ENCODE measurements around the gene ATMIN. TPM values are rescaled to one million over a fixed set of nuclear protein-coding genes. Genes with fewer than 3 reads are reported as not detected.

ATMIN gene
- polyA plus RNA-seq, 1 of the 3 experiments (the other 2 are of a cell fraction): 15.3 TPM

DNA sequence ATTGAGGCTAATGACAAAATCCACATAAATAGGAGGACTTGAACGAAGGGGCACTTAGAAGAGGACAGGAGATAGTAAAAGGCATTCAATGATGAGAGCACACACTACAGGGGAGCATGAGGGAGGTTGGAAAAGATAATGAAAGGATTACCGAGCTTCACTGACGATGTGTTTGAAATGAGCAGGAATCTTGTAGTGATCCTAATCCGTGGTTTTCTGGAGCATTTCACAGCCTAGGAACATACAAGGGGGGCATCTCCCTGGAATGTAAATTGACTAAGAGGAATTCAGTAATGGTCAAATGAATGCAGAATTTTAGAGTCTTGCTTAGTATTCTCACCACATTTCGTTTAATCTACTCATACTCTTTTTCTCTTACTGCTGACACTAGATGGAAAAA lies 5.2 kb downstream of the ATMIN start:
- no peak for DNase-seq
- Histone ChIP-seq H2AFZ (ENCODE audit: low read depth) (no peak overlapping the region), H3K36me3 (replicated peaks in 1 of 2; ENCODE audit: control insufficient read depth in 1 of 2, insufficient read depth in 2 of 2, low read length in 1 of 2) (peaks cover 34 to 65% of the 10 kb centered on the region in 2 experiments), H3K9me2 (no peaks in the 10 kb centered on the region), H3K27me3 (ENCODE audit: insufficient read depth) (no peaks in the 10 kb centered on the region), H3F3A (replicated peaks; ENCODE audit: insufficient read depth) (peaks cover 7% of the 10 kb centered on the region), H3K9me3 (no peaks in the 10 kb centered on the region), H3K27ac (ENCODE audit: low read depth in 2 of 2, low read length in 1 of 2) (no peak overlapping the region), H3K79me2 (ENCODE audit: insufficient read depth) (peaks cover 50% of the 10 kb centered on the region), H3K4me2 (no peak overlapping the region), H3K9ac (no peak overlapping the region), H3K4me1 (ENCODE audit: control insufficient read depth in 1 of 2, insufficient read depth in 2 of 2, low read depth in 1 of 2, low read length in 1 of 2) (peaks cover 0 to 10% of the 10 kb centered on the region in 2 experiments; a peak in 2 of 4 replicates), H4K20me1 (ENCODE audit: insufficient read depth) (peaks cover 9% of the 10 kb centered on the region; the same call in 1 of the 2 replicates), H3K4me3 (ENCODE audit: low read depth in 2 of 2, low read length in 1 of 2) (no peak overlapping the region)
- 78% methylated on average over 5 of the region's 5 CpGs for WGBS (ENCODE audit: low lambda C conversion rate)
- TF ChIP-seq EP300 (IDR thresholded peaks at IDR 0.05; ENCODE audit: borderline replicate concordance in 1 of 2, low read depth in 1 of 2, low read length in 1 of 2): no peak
- TF ChIP-seq SMC3 (IDR thresholded peaks at IDR 0.05; ENCODE audit: low read depth, low read length): no peak
- TF ChIP-seq RFX5 (IDR thresholded peaks at IDR 0.05; ENCODE audit: low read length): no peak
- TF ChIP-seq, protein P1, sequence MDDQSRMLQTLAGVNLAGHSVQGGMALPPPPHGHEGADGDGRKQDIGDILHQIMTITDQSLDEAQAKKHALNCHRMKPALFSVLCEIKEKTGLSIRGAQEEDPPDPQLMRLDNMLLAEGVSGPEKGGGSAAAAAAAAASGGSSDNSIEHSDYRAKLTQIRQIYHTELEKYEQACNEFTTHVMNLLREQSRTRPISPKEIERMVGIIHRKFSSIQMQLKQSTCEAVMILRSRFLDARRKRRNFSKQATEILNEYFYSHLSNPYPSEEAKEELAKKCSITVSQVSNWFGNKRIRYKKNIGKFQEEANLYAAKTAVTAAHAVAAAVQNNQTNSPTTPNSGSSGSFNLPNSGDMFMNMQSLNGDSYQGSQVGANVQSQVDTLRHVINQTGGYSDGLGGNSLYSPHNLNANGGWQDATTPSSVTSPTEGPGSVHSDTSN (IDR thresholded peaks at IDR 0.05): no peak
- TF ChIP-seq TEAD4 (IDR thresholded peaks at IDR 0.05; ENCODE audit: borderline replicate concordance, insufficient read depth): no peak
- TF ChIP-seq, protein P2, sequence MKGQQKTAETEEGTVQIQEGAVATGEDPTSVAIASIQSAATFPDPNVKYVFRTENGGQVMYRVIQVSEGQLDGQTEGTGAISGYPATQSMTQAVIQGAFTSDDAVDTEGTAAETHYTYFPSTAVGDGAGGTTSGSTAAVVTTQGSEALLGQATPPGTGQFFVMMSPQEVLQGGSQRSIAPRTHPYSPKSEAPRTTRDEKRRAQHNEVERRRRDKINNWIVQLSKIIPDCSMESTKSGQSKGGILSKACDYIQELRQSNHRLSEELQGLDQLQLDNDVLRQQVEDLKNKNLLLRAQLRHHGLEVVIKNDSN (IDR thresholded peaks at IDR 0.05; ENCODE audit: borderline replicate concordance, low read depth): no peak
- TF ChIP-seq TCF12 (IDR thresholded peaks at IDR 0.05): no peak
- TF ChIP-seq CHD2 (IDR thresholded peaks at IDR 0.05; ENCODE audit: low read length, partially characterized antibody): no peak
- TF ChIP-seq ELF1 (IDR thresholded peaks at IDR 0.05): no peak
- no peak for TF ChIP-seq FOXJ3 (CRISPR knock-in tag; IDR thresholded peaks at IDR 0.05)
- TF ChIP-seq MXI1 (IDR thresholded peaks at IDR 0.05; ENCODE audit: low read depth, low read length): no peak
- no peak for TF ChIP-seq RCOR1 (IDR thresholded peaks at IDR 0.05; ENCODE audit: low read length)
- no peak for TF ChIP-seq EZH2phosphoT487 (IDR thresholded peaks at IDR 0.05; ENCODE audit: borderline replicate concordance, low read depth)
- TF ChIP-seq NRF1 (IDR thresholded peaks at IDR 0.05; ENCODE audit: low read depth, low read length): no peak
- no peak for TF ChIP-seq NFIC (IDR thresholded peaks at IDR 0.05; ENCODE audit: borderline replicate concordance)
- TF ChIP-seq, protein P3, sequence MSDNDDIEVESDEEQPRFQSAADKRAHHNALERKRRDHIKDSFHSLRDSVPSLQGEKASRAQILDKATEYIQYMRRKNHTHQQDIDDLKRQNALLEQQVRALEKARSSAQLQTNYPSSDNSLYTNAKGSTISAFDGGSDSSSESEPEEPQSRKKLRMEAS (IDR thresholded peaks at IDR 0.05; ENCODE audit: low read depth): no peak
- ChIA-PET POLR2A (no interaction called here), CTCF (interaction anchor here (0.9 kb wide), 1 partner anchor 12 kb away, joined by 3 read pairs; no protein-coding TSS in a partner anchor)

DNA sequence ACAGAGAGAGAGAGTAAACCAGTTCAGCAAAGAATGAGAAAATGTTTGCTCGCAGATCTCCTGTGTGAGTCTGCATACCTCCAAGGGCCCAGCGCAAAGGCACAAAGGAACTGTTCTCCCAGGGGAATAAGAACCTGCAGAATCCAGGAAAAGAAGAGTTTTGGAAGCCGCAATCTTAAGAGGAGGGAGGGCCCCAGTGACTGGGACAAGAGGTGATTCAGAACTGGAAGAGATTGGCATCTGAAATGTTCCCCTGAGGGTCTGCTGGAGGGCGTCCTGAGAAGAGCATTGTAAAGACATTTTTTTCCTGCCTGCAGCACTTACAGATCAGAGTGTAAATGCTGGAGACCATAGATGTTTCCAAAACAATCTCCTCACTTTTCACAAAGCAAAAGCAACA lies 6.1 kb downstream of the ATMIN start:
- no peak overlapping the region for H3K4me2 ChIP-seq
- H3K9ac ChIP-seq: no peak overlapping the region
- no peak overlapping the region for H3K4me3 ChIP-seq (ENCODE audit: low read depth in 2 of 2, low read length in 1 of 2)
- DNase-seq: no peak
- H3K27ac ChIP-seq (ENCODE audit: low read depth in 2 of 2, low read length in 1 of 2): no peak overlapping the region
- 96% methylated on average over 4 of the region's 4 CpGs for WGBS (ENCODE audit: low lambda C conversion rate)
- H4K20me1 ChIP-seq (ENCODE audit: insufficient read depth): peaks cover 9% of the 10 kb centered on the region; the same call in 1 of the 2 replicates
- peaks cover 7% of the 10 kb centered on the region for H3F3A ChIP-seq (replicated peaks; ENCODE audit: insufficient read depth)
- POLR2A ChIA-PET: no interaction called here
- CTCF ChIA-PET: no interaction called here
- no peaks in the 10 kb centered on the region for H3K9me2 ChIP-seq
- H3K4me1 ChIP-seq (ENCODE audit: control insufficient read depth in 1 of 2, insufficient read depth in 2 of 2, low read depth in 1 of 2, low read length in 1 of 2): peaks cover 0 to 10% of the 10 kb centered on the region in 2 experiments; a peak in 2 of 4 replicates
- H3K79me2 ChIP-seq (ENCODE audit: insufficient read depth): peaks cover 45% of the 10 kb centered on the region
- peaks cover 38 to 71% of the 10 kb centered on the region in 2 experiments for H3K36me3 ChIP-seq (replicated peaks in 1 of 2; ENCODE audit: control insufficient read depth in 1 of 2, insufficient read depth in 2 of 2, low read length in 1 of 2)
- no peak overlapping the region for H2AFZ ChIP-seq (ENCODE audit: low read depth)
- no peaks in the 10 kb centered on the region for H3K27me3 ChIP-seq (ENCODE audit: insufficient read depth)
- H3K9me3 ChIP-seq: no peaks in the 10 kb centered on the region
- TF ChIP-seq RFX5 (IDR thresholded peaks at IDR 0.05; ENCODE audit: low read length): no peak
- no peak for TF ChIP-seq ELF1 (IDR thresholded peaks at IDR 0.05)
- no peak for TF ChIP-seq TAF1 (IDR thresholded peaks at IDR 0.05; ENCODE audit: borderline replicate concordance, low read depth, low read length)
- TF ChIP-seq RXRA (IDR thresholded peaks at IDR 0.05; ENCODE audit: borderline replicate concordance, low read depth): no peak
- no peak for TF ChIP-seq GATA2 (CRISPR knock-in tag; IDR thresholded peaks at IDR 0.05)
- TF ChIP-seq NRF1 (IDR thresholded peaks at IDR 0.05; ENCODE audit: low read depth, low read length): no peak
- no peak for TF ChIP-seq MEF2A (IDR thresholded peaks at IDR 0.05; ENCODE audit: borderline replicate concordance, low read depth)
- TF ChIP-seq FOXM1 (IDR thresholded peaks at IDR 0.05; ENCODE audit: low read depth): no peak
- TF ChIP-seq, protein P2 (IDR thresholded peaks at IDR 0.05; ENCODE audit: borderline replicate concordance, low read depth): no peak
- no peak for TF ChIP-seq TEAD4 (IDR thresholded peaks at IDR 0.05; ENCODE audit: borderline replicate concordance, insufficient read depth)
- TF ChIP-seq EZH2phosphoT487 (IDR thresholded peaks at IDR 0.05; ENCODE audit: borderline replicate concordance, low read depth): no peak
- TF ChIP-seq, protein P1 (IDR thresholded peaks at IDR 0.05): no peak
- TF ChIP-seq, protein P4, sequence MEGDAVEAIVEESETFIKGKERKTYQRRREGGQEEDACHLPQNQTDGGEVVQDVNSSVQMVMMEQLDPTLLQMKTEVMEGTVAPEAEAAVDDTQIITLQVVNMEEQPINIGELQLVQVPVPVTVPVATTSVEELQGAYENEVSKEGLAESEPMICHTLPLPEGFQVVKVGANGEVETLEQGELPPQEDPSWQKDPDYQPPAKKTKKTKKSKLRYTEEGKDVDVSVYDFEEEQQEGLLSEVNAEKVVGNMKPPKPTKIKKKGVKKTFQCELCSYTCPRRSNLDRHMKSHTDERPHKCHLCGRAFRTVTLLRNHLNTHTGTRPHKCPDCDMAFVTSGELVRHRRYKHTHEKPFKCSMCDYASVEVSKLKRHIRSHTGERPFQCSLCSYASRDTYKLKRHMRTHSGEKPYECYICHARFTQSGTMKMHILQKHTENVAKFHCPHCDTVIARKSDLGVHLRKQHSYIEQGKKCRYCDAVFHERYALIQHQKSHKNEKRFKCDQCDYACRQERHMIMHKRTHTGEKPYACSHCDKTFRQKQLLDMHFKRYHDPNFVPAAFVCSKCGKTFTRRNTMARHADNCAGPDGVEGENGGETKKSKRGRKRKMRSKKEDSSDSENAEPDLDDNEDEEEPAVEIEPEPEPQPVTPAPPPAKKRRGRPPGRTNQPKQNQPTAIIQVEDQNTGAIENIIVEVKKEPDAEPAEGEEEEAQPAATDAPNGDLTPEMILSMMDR (IDR thresholded peaks at IDR 0.05): no peak

All from SK-N-SH (cell line).